HEK293T (cell line): ENCODE data around the gene XRN2.

ENCODE experiments used
- ELF4 ChIP-seq: fragments of 450-650 bp; IDR thresholded peaks from 2 replicates; pipeline ENCODE4 v1.6.1; 2017; ENCODE audit warnings: antibody characterized with exemption
- FOXK2 ChIP-seq: fragments of 450-650 bp; IDR thresholded peaks from 2 replicates; pipeline ENCODE4 v1.6.1; 2016; ENCODE audit warnings: mild to moderate bottlenecking
- FOXM1 ChIP-seq: fragments of 450-650 bp; IDR thresholded peaks from 2 replicates; pipeline ENCODE4 v1.6.1; 2017; ENCODE audit warnings: mild to moderate bottlenecking, borderline replicate concordance
- SP1 ChIP-seq: fragments of 450-650 bp; IDR thresholded peaks from 2 replicates; pipeline ENCODE4 v1.6.1; 2017
- TARDBP ChIP-seq: fragments of 450-650 bp; IDR thresholded peaks from 2 replicates; pipeline ENCODE4 v1.6.1; 2016
- ZNF384 ChIP-seq: fragments of 450-650 bp; IDR thresholded peaks from 2 replicates; pipeline ENCODE4 v1.6.1; 2016
- TF ChIP-seq, protein P1 (sequence below): fragments of 450-650 bp; IDR thresholded peaks from 2 replicates; pipeline ENCODE4 v1.6.1; 2016

DNA sequence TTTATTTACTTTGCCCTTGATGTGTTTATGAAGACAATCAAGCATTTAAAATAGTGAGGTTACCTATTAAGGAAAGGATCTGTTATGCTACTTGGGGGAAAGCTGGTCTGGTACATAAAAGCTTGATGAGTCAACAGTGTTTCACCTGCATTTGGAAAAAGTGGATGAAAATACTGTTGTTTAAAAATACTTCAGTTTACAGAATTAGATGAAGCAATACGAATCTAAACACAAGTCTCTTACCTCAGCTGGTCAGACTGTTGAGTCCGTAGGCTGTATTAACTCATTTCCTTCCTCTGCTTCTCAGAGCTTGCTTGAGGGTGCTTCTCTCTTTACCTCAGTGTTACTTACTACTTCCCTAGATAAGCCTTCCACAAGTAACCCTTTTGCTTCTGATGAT lies 58.1 kb downstream of the XRN2 start:
- TF ChIP-seq FOXM1, result no peak
- TF ChIP-seq ELF4, result no peak
- no peak for TF ChIP-seq ZNF384
- no peak for TF ChIP-seq TARDBP
- TF ChIP-seq, protein P1, sequence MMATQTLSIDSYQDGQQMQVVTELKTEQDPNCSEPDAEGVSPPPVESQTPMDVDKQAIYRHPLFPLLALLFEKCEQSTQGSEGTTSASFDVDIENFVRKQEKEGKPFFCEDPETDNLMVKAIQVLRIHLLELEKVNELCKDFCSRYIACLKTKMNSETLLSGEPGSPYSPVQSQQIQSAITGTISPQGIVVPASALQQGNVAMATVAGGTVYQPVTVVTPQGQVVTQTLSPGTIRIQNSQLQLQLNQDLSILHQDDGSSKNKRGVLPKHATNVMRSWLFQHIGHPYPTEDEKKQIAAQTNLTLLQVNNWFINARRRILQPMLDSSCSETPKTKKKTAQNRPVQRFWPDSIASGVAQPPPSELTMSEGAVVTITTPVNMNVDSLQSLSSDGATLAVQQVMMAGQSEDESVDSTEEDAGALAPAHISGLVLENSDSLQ, result no peak
- no peak for TF ChIP-seq SP1
- TF ChIP-seq FOXK2, result no peak
